Testis (tissue), 3 donors: ENCODE measurements around the gene MPPED1. TPM values are rescaled to one million over a fixed set of nuclear protein-coding genes. Genes with fewer than 3 reads are reported as not detected.

Source experiments
- DNase-seq: peaks from one replicate; pipeline ENCODE4 v3.0.0-alpha.2; 2019
- H3K27ac ChIP-seq, 2 donors: fragments of 200-600 bp; sonication (generic); one replicate each; pipeline ENCODE4 v1.5.1; 2019
- H3K27me3 ChIP-seq: fragments of 200-600 bp; sonication (generic); one replicate; pipeline ENCODE4 v1.5.1; 2019
- H3K36me3 ChIP-seq: fragments of 200-600 bp; sonication (generic); one replicate; pipeline ENCODE4 v1.5.1; 2017; ENCODE audit warnings: low read depth; ENCODE audit errors: missing control alignments
- H3K4me1 ChIP-seq: fragments of 200-600 bp; sonication (generic); one replicate; pipeline ENCODE4 v1.5.1; 2019
- H3K4me3 ChIP-seq, 2 donors: fragments of 200-600 bp; sonication (generic); one replicate each; pipeline ENCODE4 v1.5.1; 2017 to 2019
- H3K9me3 ChIP-seq: fragments of 200-600 bp; sonication (generic); one replicate; pipeline ENCODE4 v1.5.1; 2017
- CTCF ChIP-seq, 3 experiments: fragments of 450-650 bp in 2 of 3; fragments of 200-600 bp in 1 of 3; sonication (generic) in 1 of 3; IDR thresholded peaks; one replicate each; pipeline ENCODE4 v1.5.1; 2016 to 2019; ENCODE audit warnings: antibody characterized with exemption in 3 of 3, mild to moderate bottlenecking in 2 of 3, moderate library complexity in 1 of 3
- POLR2A ChIP-seq: fragments of 450-650 bp; IDR thresholded peaks from one replicate; pipeline ENCODE4 v1.6.1; 2017; ENCODE audit warnings: antibody characterized with exemption, mild to moderate bottlenecking, moderate library complexity
- WGBS, 2 donors: methylation state at CpG; one replicate each; pipeline ENCODE4 v1.1.5; 2018; 5-methylcytosine and 5-hydroxymethylcytosine counted together
- intact Hi-C: fragments of 100-400 bp; cut with DNase I; formaldehyde crosslinking; loops from one replicate; pipeline ENCODE4 v1.15.1; 2023; ENCODE audit warnings: low total_unique reads
- polyA plus RNA-seq: library from polyadenylated mRNA; stranded (reverse); fragments of 350-450 nt; fragmentation: Illumina TruSeq; extraction: RNeasy Lipid Tissue Mini Kit (QIAGEN cat#74804); gene quantifications from one replicate; pipeline ENCODE4 v1.2.3, GENCODE V29; 2014; ENCODE audit warnings: low read depth, low replicate concordance; ENCODE audit not compliant: insufficient read depth
- total RNA-seq, 2 donors: library from RNA; depleted of rRNA; stranded (reverse); fragments of >200 nt; gene quantifications; one replicate each; pipeline ENCODE4 v1.2.3, GENCODE V29; 2016

The MPPED1 gene
- total and polyA plus RNA-seq, 3 donors from 2014 or later, result 1.3 to 5.9 (median 4.1) TPM

GRCh38 chr22:43391306-43391705 is 20.5 kb upstream of the MPPED1 start:
- no peaks in the 10 kb centered on the region for H3K9me3 ChIP-seq
- no peaks in the 10 kb centered on the region for H3K27me3 ChIP-seq
- DNase-seq, result no peak
- intact Hi-C loops, result no loop called here
- H3K27ac ChIP-seq, result no peak overlapping the region
- no peak overlapping the region for H3K4me3 ChIP-seq
- H3K36me3 ChIP-seq, result no peaks in the 10 kb centered on the region
- 83 to 86% methylated on average over 3 of the region's 3 CpGs for WGBS, 2 donors
- peaks cover 4% of the 10 kb centered on the region for H3K4me1 ChIP-seq
- TF ChIP-seq CTCF (IDR thresholded peaks at IDR 0.05), result no peak
- no peak for TF ChIP-seq POLR2A

- Histone ChIP-seq H3K27me3 (no peaks in the 10 kb centered on the region), H3K36me3 (no peaks in the 10 kb centered on the region), H3K4me3 (no peak overlapping the region), H3K27ac (no peak overlapping the region), H3K9me3 (no peaks in the 10 kb centered on the region), H3K4me1 (peaks cover 4% of the 10 kb centered on the region)
- WGBS, 2 donors, result 88 to 95% methylated on average over 8 to 9 of the region's 9 CpGs
- no peak for TF ChIP-seq CTCF (IDR thresholded peaks at IDR 0.05)
- TF ChIP-seq POLR2A, result no peak
- no peak for DNase-seq
- intact Hi-C loops, result no loop called here
Measured at GRCh38 chr22:43392385-43392989, 19.3 kb upstream of the MPPED1 start.

GRCh38 chr22:43393132-43393843 is 18.5 kb upstream of the MPPED1 start:
- H3K4me1 ChIP-seq, result peaks cover 4% of the 10 kb centered on the region
- no peak overlapping the region for H3K4me3 ChIP-seq
- 75 to 78% methylated on average over 13 to 14 of the region's 14 CpGs for WGBS, 2 donors
- TF ChIP-seq CTCF (IDR thresholded peaks at IDR 0.05) (no peak), POLR2A (no peak)
- no peaks in the 10 kb centered on the region for H3K9me3 ChIP-seq
- H3K27me3 ChIP-seq, result no peaks in the 10 kb centered on the region
- H3K36me3 ChIP-seq, result no peaks in the 10 kb centered on the region
- intact Hi-C loops, result no loop called here
- DNase-seq, result no peak
- H3K27ac ChIP-seq, result no peak overlapping the region

- intact Hi-C loops, result no loop called here
- Histone ChIP-seq H3K4me3 (no peak overlapping the region), H3K27ac (no peak overlapping the region), H3K27me3 (no peaks in the 10 kb centered on the region), H3K36me3 (no peaks in the 10 kb centered on the region), H3K4me1 (no peaks in the 10 kb centered on the region), H3K9me3 (no peaks in the 10 kb centered on the region)
- TF ChIP-seq POLR2A (no peak), CTCF (IDR thresholded peaks at IDR 0.05) (no peak)
- 95 to 97% methylated on average over 4 of the region's 4 CpGs for WGBS, 2 donors
- DNase-seq, result no peak
Measured at GRCh38 chr22:43393844-43394474, 17.9 kb upstream of the MPPED1 start.
